Measurements from ENCODE around the gene DRD4. TPM values are rescaled to one million over a fixed set of nuclear protein-coding genes. Genes with fewer than 3 reads are reported as not detected.

DRD4 gene
- total and polyA plus RNA-seq, 2 of the 8 experiments (the other 6 are each of a cell fraction or from before 2014, with no cell fraction given) = 3.4 to 4.9 TPM

DNA sequence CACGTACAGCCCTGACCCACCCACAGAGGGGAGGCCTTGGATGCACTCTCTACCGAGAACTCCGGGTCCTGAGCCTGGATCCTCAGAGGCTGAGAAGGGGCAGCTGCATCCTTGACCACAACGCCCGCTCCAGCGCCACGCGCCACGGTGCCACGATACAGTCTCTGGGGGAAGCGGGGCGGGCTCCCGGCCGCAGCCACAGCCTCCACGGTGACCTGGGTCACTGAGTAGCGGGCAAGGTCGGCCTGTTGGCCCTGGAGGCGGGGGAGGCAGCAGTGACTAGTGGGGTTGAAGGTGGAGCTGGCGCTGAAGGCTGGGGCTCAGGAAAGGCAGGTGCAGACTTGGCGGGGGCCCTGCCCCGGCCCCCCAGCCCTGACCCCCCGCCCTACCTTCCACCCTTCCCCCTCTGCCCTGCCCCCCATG, 17.4 kb upstream of the DRD4 start:
- no peak overlapping the region for H2BK15ac ChIP-seq (ENCODE audit: low read length)
- H3K79me2 ChIP-seq (ENCODE audit: control insufficient read depth in 1 of 2, insufficient read depth in 2 of 2, low read length in 2 of 2) = no peaks in the 10 kb centered on the region
- H3K4me1 ChIP-seq (replicated peaks in 1 of 4; ENCODE audit: control insufficient read depth in 3 of 4, insufficient read depth in 4 of 4, low read length in 3 of 4) = peaks cover 0 to 8% (median under 1%) of the 10 kb centered on the region in 4 experiments; a peak in 4 of 7 replicates
- H3K4me3 ChIP-seq (ENCODE audit: extremely low read depth in 1 of 4, insufficient read depth in 2 of 4, low read depth in 3 of 4, low read length in 4 of 4) = no peak overlapping the region
- 0 out of 2 replicates have a peak overlapping the region, but pooled peaks have one; percentile 66 for H2BK5ac ChIP-seq (ENCODE audit: low read depth, low read length)
- no peak overlapping the region for H2BK20ac ChIP-seq (ENCODE audit: low read length)
- ChIA-PET CTCF (ENCODE audit: partially characterized antibody) (no interaction called here), POLR2A (ENCODE audit: partially characterized antibody) (interaction anchor here (0.6 kb wide), 1 partner anchor 92 kb away, joined by 3 read pairs; no protein-coding TSS in a partner anchor)
- H2AK5ac ChIP-seq (ENCODE audit: low read depth, low read length) = no peak overlapping the region
- H3K27ac ChIP-seq (ENCODE audit: low read depth, low read length) = no peak overlapping the region
- no peak overlapping the region for H4K91ac ChIP-seq (replicated peaks; ENCODE audit: insufficient read length, low read length)
- no peak overlapping the region for H3K4me2 ChIP-seq (ENCODE audit: insufficient read depth in 1 of 2, low read depth in 2 of 2, low read length in 2 of 2)
- H3K23ac ChIP-seq (ENCODE audit: insufficient read length) = no peak overlapping the region
- no peak overlapping the region for H3K4ac ChIP-seq (replicated peaks; ENCODE audit: insufficient read length, low read depth, low read length)
- WGBS, 2 experiments (ENCODE audit: extremely low coverage in 1 of 2, insufficient coverage in 1 of 2, insufficient read length in 1 of 2, insufficient replicate concordance in 2 of 2, low coverage in 1 of 2, low lambda C conversion rate in 2 of 2, missing lambda C conversion rate in 1 of 2) = 98% methylated on average over 17 of the region's 22 CpGs; no CpG with 5 or more reads in 1 of the 2 experiments
- H2AFZ ChIP-seq (ENCODE audit: low read length) = no peak overlapping the region
- no peak for FAIRE-seq
- peaks cover 3% of the 10 kb centered on the region; the same call in 1 of the 2 replicates for H3K23me2 ChIP-seq (ENCODE audit: low read depth, low read length)
- H2BK120ac ChIP-seq (replicated peaks; ENCODE audit: low read depth, low read length) = no peak overlapping the region
- H3K36me3 ChIP-seq (ENCODE audit: control insufficient read depth in 2 of 4, insufficient read depth in 4 of 4, low read length in 3 of 4) = peaks cover 0 to 2% (median 0%) of the 10 kb centered on the region in 4 experiments; a peak in 1 of 8 replicates
- H3K27me3 ChIP-seq (replicated peaks in 1 of 4; ENCODE audit: control insufficient read depth in 3 of 4, extremely low read depth in 1 of 4, insufficient read depth in 3 of 4, low read length in 3 of 4) = no peaks in the 10 kb centered on the region
- H3K14ac ChIP-seq (ENCODE audit: insufficient read length) = no peak overlapping the region
- no peak overlapping the region for H3K9ac ChIP-seq (replicated peaks in 1 of 4; ENCODE audit: extremely low read depth in 1 of 4, low read depth in 3 of 4, low read length in 3 of 4)
- H4K8ac ChIP-seq (ENCODE audit: extremely low read depth, insufficient read depth, low read length) = no peak overlapping the region
- H3K9me3 ChIP-seq (ENCODE audit: insufficient read depth in 2 of 2, low read depth in 1 of 2, low read length in 1 of 2) = no peaks in the 10 kb centered on the region
- no peak overlapping the region for H2BK12ac ChIP-seq (ENCODE audit: low read depth, low read length)
- H4K20me1 ChIP-seq (replicated peaks in 1 of 2; ENCODE audit: control insufficient read depth in 1 of 2, insufficient read depth in 2 of 2, low read length in 2 of 2) = peaks cover 5 to 11% of the 10 kb centered on the region in 2 experiments
- DNase-seq (ENCODE audit: low read depth in 1 of 2, low spot score in 2 of 2) = no peak
- H3K18ac ChIP-seq (ENCODE audit: extremely low read depth, low read length) = no peak overlapping the region
- H4K5ac ChIP-seq (ENCODE audit: insufficient read length, low read depth, low read length) = no peak overlapping the region
- H3K79me1 ChIP-seq (ENCODE audit: low read depth, low read length) = no peaks in the 10 kb centered on the region; the same call in 1 of the 2 replicates
- no peak overlapping the region for H3K56ac ChIP-seq (replicated peaks; ENCODE audit: insufficient read length, low read depth, low read length)
- TF ChIP-seq TAF1 (IDR thresholded peaks at IDR 0.05; ENCODE audit: low read depth, low read length) (no peak), CREB1 (IDR thresholded peaks at IDR 0.05) (no peak), SP2 (IDR thresholded peaks at IDR 0.05; ENCODE audit: low read length) (no peak), SIX5 (IDR thresholded peaks at IDR 0.05; ENCODE audit: low read depth, low read length) (no peak), BCL11A (IDR thresholded peaks at IDR 0.05; ENCODE audit: low read depth in 2 of 2, low read length in 2 of 2) (no peak), JUND (IDR thresholded peaks at IDR 0.05; ENCODE audit: low read length) (no peak)

Data from H1 (cell line).